Measurements from ENCODE around the gene FAM229A. TPM values are rescaled to one million over a fixed set of nuclear protein-coding genes. Genes with fewer than 3 reads are reported as not detected.
A peak's percentile ranks its signal among the peaks of the same experiment; 100 is the strongest.

FAM229A gene
- total RNA-seq (2022) (13.4 and 19.0 TPM in 2 replicates), Bru-seq, nascent RNA (percentile 64 among the genes with signal in this experiment), BruChase-seq, experiment 1, labeled RNA remaining after a 6-hour chase (percentile 92 among the genes with signal in this experiment), BruChase-seq, experiment 2, labeled RNA remaining after a 2-hour chase (percentile 85 among the genes with signal in this experiment)
- long read RNA-seq, partial matches to known transcripts = 1 of 4 reads
- long read RNA-seq, other reads (novel, unspliced or antisense) = 0 of 4 reads

- no TSS peak for BruUV-seq (replicated peaks)
- no peak within 1 kb of the TSS for H3K4me3 Mint-ChIP-seq (ENCODE audit: unreplicated experiment)
- POLR2A ChIA-PET = no interaction called here
- H3K27ac Mint-ChIP-seq (ENCODE audit: low read depth, unreplicated experiment) = peak within 1 kb of the TSS; percentile 30
- H3K27me3 Mint-ChIP-seq (ENCODE audit: insufficient read depth, unreplicated experiment) = no peaks in the 10 kb centered on the region
- intact Hi-C loops (cut with micrococcal nuclease) = no loop called here
- H3K4me1 Mint-ChIP-seq (ENCODE audit: insufficient read depth, unreplicated experiment) = no peaks in the 10 kb centered on the region
- CTCF ChIA-PET = interaction anchor here (0.8 kb wide), 1 partner anchor 12 kb away, joined by 4 read pairs; no protein-coding TSS in a partner anchor
- DNase-seq (ENCODE audit: unreplicated experiment) = no peak
- H3K36me3 Mint-ChIP-seq (ENCODE audit: insufficient read depth, unreplicated experiment) = peaks cover 52% of the 10 kb centered on the region
- no peaks in the 10 kb centered on the region for H3K9me3 Mint-ChIP-seq (ENCODE audit: unreplicated experiment)
- no peak for TF ChIP-seq CTCF (IDR thresholded peaks at IDR 0.05; ENCODE audit: unreplicated experiment)
Measured at GRCh38 chr1:32362474-32363313, at the start of gene FAM229A, which contains the start of gene TSSK3. Gene FAM229A, minus strand, starts transcription at chr1:32362485. Its CDS starts 394 bp downstream, at chr1:32362091. Gene TSSK3, plus strand, starts transcription at chr1:32362539. Its CDS starts 163 bp downstream, at chr1:32362702.

GRCh38 chr1:32411261-32411660 is 49.0 kb upstream of the FAM229A start:
- no peaks in the 10 kb centered on the region for H3K36me3 Mint-ChIP-seq (ENCODE audit: insufficient read depth, unreplicated experiment)

GRCh38 chr1:32406629-32407111 is 44.4 kb upstream of the FAM229A start:
- intact Hi-C loops (cut with micrococcal nuclease) = loop anchor here (10.0 kb wide), 2 partner anchors 128 to 678 kb away; partner anchors contain the start of genes AZIN2 and ZBTB8A
- H3K27ac Mint-ChIP-seq (ENCODE audit: low read depth, unreplicated experiment) = no peak overlapping the region
- no peaks in the 10 kb centered on the region for H3K4me1 Mint-ChIP-seq (ENCODE audit: insufficient read depth, unreplicated experiment)
- BruUV-seq (replicated peaks) = no TSS peak
- H3K4me3 Mint-ChIP-seq (ENCODE audit: unreplicated experiment) = no peak overlapping the region
- no peaks in the 10 kb centered on the region for H3K9me3 Mint-ChIP-seq (ENCODE audit: unreplicated experiment)
- H3K36me3 Mint-ChIP-seq (ENCODE audit: insufficient read depth, unreplicated experiment) = no peaks in the 10 kb centered on the region
- CTCF ChIA-PET = interaction anchor here (0.6 kb wide), 1 partner anchor 114 kb away, joined by 3 read pairs; no protein-coding TSS in a partner anchor
- POLR2A ChIA-PET = interaction anchor here (0.9 kb wide), 1 partner anchor 12 kb away, joined by 5 read pairs; the partner anchor contains the start of gene BSDC1
- no peaks in the 10 kb centered on the region for H3K27me3 Mint-ChIP-seq (ENCODE audit: insufficient read depth, unreplicated experiment)
- no peak for TF ChIP-seq CTCF (IDR thresholded peaks at IDR 0.05; ENCODE audit: unreplicated experiment)
- peak; percentile 55 for DNase-seq (ENCODE audit: unreplicated experiment)

More at GRCh38 chr1:32411261-32411660, 49.0 kb upstream of the FAM229A start:
- Mint-ChIP-seq H3K4me3 (ENCODE audit: unreplicated experiment) (no peak overlapping the region), H3K27ac (ENCODE audit: low read depth, unreplicated experiment) (no peak overlapping the region), H3K9me3 (ENCODE audit: unreplicated experiment) (no peaks in the 10 kb centered on the region), H3K4me1 (ENCODE audit: insufficient read depth, unreplicated experiment) (no peaks in the 10 kb centered on the region), H3K27me3 (ENCODE audit: insufficient read depth, unreplicated experiment) (no peaks in the 10 kb centered on the region)
- BruUV-seq (replicated peaks) = no TSS peak
- ChIA-PET CTCF (interaction anchor here (0.6 to 1.9 kb wide), 2 partner anchors 10 to 241 kb away, joined by 4 to 13 read pairs; no protein-coding TSS in a partner anchor), POLR2A (no interaction called here)
- no peak for TF ChIP-seq CTCF (IDR thresholded peaks at IDR 0.05; ENCODE audit: unreplicated experiment)
- intact Hi-C loops (cut with micrococcal nuclease) = no loop called here
- no peak for DNase-seq (ENCODE audit: unreplicated experiment)

Measured in MCF 10A (cell line).